GM18867 (cell line): ENCODE data around the gene E2F2.

ENCODE experiments used
- ATAC-seq: cut with Tn5 transposase; IDR thresholded peaks from one replicate; pipeline ENCODE4 v1.9.1; 2021; ENCODE audit warnings: mild to moderate bottlenecking, moderate library complexity; ENCODE audit not compliant: unreplicated experiment

The E2F2 gene

DNA sequence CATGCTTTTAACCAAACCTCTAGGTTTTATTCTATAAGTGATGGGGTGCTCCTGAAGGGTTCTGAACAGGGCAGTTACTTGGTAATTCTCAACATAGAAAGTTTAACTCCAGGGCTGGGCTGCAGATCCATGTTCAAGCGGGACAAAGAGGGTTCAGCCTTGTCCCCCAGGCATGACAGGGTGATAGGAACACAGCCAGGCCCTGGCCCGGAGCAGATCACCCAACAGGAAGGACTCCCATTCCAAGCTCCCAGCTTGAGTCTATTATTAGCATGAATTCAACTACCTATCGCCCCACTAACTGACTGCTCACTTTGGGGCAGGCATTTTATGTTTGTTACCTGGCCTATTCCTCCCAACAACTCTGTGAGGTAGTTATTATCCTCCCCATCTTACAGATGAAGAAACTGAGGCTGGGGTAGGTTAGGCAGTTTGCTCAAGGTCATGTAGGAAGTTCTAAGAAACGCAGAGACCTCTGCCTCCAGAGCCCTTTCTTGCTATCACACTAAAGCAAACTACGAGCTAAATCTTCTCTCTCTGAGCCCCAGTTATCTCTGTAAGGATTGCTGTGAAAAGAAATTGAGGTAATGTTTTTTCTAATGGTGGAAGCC is 61.6 kb downstream of the E2F2 start:
- ATAC-seq: no peak

DNA sequence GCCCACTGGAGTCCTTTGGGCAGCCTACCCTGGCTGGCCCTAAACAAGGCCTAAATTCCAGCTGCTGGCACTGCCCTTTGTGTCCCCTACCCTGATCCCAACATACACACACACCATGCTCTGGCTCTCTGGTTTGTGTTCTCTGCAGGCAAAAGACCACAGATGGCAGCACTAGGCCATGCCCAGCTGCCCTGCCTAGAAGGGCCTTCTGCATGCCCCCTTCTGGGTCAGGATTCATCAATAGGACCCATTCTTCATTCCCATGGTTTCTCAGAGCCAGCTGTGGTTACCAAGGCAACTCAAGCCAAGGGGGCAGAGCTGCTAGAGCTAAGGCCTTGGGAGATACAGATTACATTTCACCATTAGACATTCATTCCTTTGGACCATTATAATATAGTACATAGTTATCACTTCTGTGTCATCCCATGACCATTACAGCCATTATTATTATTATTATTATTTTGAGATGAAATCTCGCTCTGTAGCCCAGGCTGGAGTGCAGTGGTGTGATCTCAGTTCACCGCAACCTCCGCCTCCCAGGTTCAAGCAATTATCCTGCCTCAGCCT is 64.5 kb downstream of the E2F2 start:
- no peak for ATAC-seq

DNA sequence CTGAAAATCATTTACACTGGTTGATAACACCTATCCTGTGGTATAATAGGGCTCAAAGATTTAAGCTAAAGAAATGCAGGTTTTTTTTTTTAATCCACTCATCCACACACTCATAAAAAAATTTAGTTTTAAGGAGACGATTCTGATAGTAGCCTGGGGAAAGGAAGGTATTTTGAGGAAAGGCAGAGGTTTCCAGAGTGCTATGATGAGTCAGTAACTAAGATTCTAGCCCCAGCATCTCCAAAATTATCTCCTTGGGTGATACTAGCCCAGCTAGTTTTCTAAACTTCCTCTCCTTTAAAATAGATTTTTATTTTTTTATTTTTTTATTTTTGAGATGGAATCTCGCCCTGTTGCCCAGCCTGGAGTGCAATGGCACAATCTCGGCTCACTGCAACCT is 67.7 kb downstream of the E2F2 start:
- no peak for ATAC-seq

GRCh38 chr1:23462766-23463165 is 68.3 kb downstream of the E2F2 start:
- ATAC-seq: no peak

DNA sequence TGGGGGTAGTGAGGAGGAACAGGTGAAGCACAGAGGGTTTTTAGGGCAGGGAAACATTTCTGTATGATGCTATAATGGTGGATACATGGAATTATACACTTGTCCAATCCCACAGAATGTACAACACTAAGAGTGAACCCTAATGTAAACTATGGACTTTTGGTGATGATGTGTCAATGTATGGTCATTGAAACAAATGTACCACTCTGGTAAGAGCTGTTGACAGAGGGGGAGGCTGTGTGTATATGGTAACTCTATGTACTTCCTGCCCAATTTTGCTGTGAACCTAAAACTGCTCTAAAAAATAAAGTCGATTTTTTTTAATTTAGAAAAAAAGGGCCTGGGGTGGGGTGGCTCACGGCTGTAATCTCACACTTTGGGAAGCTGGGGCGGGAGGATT is 70.0 kb downstream of the E2F2 start:
- ATAC-seq: no peak

GRCh38 chr1:23460519-23460918 is 70.5 kb downstream of the E2F2 start:
- ATAC-seq: no peak

DNA sequence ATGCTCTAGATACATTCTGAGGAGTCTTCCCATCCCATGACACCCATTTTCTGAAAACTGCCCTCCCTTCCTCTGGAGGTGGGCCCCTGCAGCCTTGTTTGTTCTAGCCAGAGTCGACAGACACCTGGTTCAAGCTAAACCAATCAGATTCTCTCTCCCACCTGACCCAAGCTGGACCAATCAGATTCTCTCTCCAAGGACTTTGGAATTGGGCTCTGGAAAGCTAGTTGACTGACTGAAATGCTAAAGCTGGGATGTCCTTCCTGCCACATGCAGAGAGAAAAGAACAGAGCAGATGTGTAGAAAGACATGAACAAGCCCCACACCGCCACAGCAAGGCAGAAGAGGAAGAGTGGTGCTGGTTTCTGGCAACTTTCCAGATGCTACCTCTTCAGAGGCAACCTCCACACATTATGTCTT is 71.7 kb downstream of the E2F2 start:
- no peak for ATAC-seq
